ENCODE results near the gene KCNAB3.

- TF ChIP-seq POLR2A (IDR thresholded peaks at IDR 0.05) = no peak
- TF ChIP-seq CTCF (IDR thresholded peaks at IDR 0.05) = no peak
These were observed 44.1 kb downstream of the KCNAB3 start for GRCh38 chr17:7885367-7886226.
